Stimulated activated effector memory CD8-positive, alpha-beta T cell treated with anti-CD3 and anti-CD28 coated beads, Interleukin-12 subunit alpha, Interleukin-12 subunit beta, amount 100 ng/mL, for 72 hours (primary cell): ENCODE results near the gene COMMD10.

ENCODE experiments used
- ATAC-seq: fragments of 150-1000 bp; cut with Tn5 transposase; 2 replicates; pipeline ENCODE4 v1.10.0; 2021
- DNase-seq, 2 donors: peaks; one replicate each; pipeline ENCODE4 v3.0.0; 2021 to 2022; ENCODE audit warnings: low spot score in 2 of 2
- H3K27ac Mint-ChIP-seq: one replicate; pipeline ENCODE4 v1.8.0; 2022; ENCODE audit warnings: mild to moderate bottlenecking, mixed read lengths
- H3K36me3 Mint-ChIP-seq: one replicate; pipeline ENCODE4 v1.8.0; 2022; ENCODE audit warnings: mild to moderate bottlenecking, mixed read lengths
- H3K4me1 Mint-ChIP-seq: one replicate; pipeline ENCODE4 v1.8.0; 2022; ENCODE audit warnings: mixed read lengths
- H3K4me3 Mint-ChIP-seq: one replicate; pipeline ENCODE4 v1.8.0; 2022; ENCODE audit warnings: mild to moderate bottlenecking, mixed read lengths
- H3K9me3 Mint-ChIP-seq: one replicate; pipeline ENCODE4 v1.8.0; 2022; ENCODE audit warnings: mixed read lengths

The COMMD10 gene

DNA sequence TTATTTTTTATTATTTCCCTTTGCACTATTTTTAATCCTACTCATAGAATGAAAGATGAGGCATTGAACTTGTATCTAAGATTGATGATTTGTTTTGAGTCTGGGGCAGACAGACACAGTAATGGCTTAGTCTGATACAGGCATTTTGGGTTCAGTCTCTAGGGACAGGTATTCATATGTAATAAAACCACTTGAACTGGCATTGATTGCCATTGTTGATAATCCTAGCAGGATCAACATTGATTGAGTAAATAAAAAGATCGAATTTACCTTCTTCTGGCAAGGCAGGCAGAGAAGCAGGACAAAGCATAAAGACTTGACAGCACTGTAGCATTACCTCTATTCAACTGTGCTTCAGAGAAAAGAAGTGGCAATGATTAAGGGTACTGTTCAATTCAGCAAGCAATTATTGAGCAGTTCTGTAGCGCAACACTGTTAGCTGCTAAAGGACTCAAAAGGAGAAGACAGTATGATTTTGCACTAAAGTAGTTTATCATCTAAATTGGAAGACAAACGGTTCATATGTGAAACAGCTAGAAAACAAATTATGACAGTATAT is 144.4 kb downstream of the COMMD10 start:
- no peak overlapping the region for H3K4me3 Mint-ChIP-seq
- H3K4me1 Mint-ChIP-seq: peaks cover 6% of the 10 kb centered on the region
- no peak for DNase-seq
- no peak for ATAC-seq
- H3K36me3 Mint-ChIP-seq: no peaks in the 10 kb centered on the region
- H3K9me3 Mint-ChIP-seq: no peaks in the 10 kb centered on the region
- no peak overlapping the region for H3K27ac Mint-ChIP-seq

DNA sequence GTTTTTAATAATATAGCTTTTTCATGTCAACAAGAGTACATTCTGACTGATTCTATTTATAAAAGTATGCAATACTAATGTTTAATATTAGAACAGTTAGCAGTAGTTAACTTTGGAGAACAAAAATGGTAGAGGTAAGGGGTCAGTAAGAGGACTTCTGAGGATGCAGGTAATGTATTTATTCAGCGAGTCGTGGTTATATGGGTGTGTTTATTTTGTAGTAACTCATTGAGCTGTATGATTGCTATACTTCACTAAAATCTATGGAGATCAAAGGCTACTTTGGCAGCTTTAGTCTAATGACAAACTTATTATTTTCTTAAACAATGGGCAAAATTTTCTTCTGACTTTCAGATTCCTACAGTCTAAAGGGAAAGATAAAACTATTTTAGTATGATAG is 146.5 kb downstream of the COMMD10 start:
- Mint-ChIP-seq H3K4me1 (no peaks in the 10 kb centered on the region), H3K36me3 (no peaks in the 10 kb centered on the region), H3K27ac (no peak overlapping the region), H3K4me3 (no peak overlapping the region), H3K9me3 (no peaks in the 10 kb centered on the region)
- ATAC-seq: no peak
- no peak for DNase-seq

DNA sequence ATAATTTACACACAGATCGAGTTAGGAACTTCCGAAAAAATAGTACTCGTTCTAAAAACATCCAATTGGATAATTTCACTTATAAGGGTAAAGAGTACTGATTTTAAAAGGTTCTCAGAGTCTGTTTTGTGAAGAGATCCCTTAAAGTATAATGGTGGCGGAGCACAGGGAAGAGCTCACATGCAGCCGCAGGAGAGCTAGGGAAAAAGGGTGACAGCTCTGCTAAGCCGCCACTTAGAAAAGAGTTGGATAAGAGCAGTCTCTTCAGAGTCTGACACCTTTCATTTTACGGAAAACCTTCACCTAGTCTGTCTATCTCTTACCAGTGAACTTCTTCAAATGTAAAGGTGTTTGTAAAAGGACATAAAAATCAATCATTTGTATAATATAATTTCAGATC is 149.9 kb downstream of the COMMD10 start:
- Mint-ChIP-seq H3K36me3 (no peaks in the 10 kb centered on the region), H3K9me3 (no peaks in the 10 kb centered on the region), H3K4me1 (no peaks in the 10 kb centered on the region), H3K4me3 (no peak overlapping the region), H3K27ac (no peak overlapping the region)
- no peak for ATAC-seq
- no peak for DNase-seq

DNA sequence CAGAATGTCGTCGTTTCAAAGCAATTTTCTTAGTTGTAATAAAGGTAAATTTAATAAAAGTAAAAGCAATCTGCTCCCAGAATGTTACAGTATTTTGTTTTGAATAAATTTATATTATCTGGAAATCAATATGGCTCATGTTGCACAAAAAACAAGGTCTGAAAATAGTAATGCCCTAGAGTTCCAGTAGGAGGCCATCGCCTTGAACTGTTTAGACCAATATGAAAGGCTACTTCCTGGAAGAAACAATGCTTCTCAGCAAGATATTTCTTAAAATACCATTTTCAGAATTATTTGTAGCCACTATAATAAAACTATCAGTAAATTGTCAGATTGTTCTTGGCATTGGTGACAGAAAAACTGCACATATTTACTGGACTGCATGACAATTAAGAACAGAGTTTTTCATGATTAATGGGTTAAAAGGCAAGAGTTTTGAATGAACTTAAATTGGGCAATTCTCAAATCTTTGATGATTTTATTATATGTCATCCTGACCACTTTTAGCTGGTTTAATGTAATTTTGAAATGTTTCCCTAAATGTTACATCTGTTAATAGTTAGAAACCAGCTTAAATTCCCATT is 153.2 kb downstream of the COMMD10 start:
- H3K4me3 Mint-ChIP-seq: no peak overlapping the region
- ATAC-seq (no peak), DNase-seq (no peak)
- H3K27ac Mint-ChIP-seq: no peak overlapping the region
- peaks cover 3% of the 10 kb centered on the region for H3K9me3 Mint-ChIP-seq
- peaks cover 6% of the 10 kb centered on the region for H3K4me1 Mint-ChIP-seq
- no peaks in the 10 kb centered on the region for H3K36me3 Mint-ChIP-seq

DNA sequence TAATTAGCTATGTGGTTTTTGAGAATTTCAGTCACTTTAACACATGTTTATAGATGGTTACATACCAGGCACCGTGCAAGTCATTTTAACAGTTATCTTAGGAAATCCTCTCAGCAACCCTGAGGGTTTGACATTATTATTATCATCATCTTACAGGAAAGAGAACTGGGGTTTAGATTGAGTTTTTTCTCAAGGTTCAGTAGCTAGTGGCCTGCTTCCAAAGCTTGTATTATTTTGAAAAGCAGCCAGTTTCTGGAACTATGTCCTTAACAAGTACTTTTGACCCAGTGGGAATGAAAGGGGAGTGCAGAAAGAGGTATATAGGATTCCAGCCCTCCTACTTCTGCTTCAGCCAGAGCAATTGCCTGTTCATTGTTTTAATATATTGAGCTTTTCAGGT is 157.5 kb downstream of the COMMD10 start:
- Mint-ChIP-seq H3K9me3 (peaks cover 12% of the 10 kb centered on the region), H3K27ac (no peak overlapping the region), H3K36me3 (no peaks in the 10 kb centered on the region), H3K4me3 (no peak overlapping the region), H3K4me1 (peaks cover 6% of the 10 kb centered on the region)
- no peak for DNase-seq
- ATAC-seq: no peak

DNA sequence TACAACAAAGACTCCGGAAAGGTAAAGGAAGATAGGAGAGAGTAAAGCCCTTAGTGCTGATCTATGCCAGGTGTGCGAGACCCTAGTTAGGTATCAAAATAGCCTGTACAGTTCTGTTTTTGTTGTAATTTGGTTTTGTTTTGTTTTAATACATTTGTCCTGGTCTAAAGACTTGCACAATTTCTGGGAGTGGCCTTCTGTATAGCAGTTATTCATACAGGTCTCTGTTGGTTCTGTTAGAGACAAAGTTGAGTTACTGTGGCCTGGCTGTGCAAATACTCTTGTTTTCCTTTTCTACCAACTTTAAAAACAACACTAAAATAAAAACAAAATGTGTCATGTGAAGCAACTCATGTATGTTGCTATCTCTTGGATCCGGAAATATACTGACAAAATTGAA is 163.6 kb downstream of the COMMD10 start:
- Mint-ChIP-seq H3K4me1 (no peaks in the 10 kb centered on the region), H3K27ac (no peak overlapping the region), H3K36me3 (no peaks in the 10 kb centered on the region), H3K9me3 (peaks cover 15% of the 10 kb centered on the region), H3K4me3 (no peak overlapping the region)
- DNase-seq (no peak), ATAC-seq (no peak)

DNA sequence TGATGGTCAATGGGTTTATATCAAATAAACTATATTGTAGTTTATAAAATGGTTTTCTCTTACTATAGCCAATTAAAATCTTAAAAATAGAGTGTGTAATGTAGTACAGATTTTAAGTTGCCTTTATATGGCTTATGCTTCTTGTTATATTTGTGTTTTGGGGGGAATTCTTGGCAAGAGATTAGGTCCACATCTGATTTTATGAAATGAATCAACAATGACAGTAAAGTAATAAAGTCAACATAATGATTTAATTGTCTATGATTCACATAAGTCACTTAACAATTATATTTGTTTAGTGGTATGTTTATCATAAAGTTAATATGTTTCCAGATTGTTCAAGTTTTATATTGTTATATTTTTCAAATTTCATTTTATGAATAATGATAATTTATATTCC is 164.8 kb downstream of the COMMD10 start:
- no peak for DNase-seq
- Mint-ChIP-seq H3K27ac (no peak overlapping the region), H3K4me1 (no peaks in the 10 kb centered on the region), H3K4me3 (no peak overlapping the region), H3K9me3 (peaks cover 14% of the 10 kb centered on the region), H3K36me3 (no peaks in the 10 kb centered on the region)
- no peak for ATAC-seq

DNA sequence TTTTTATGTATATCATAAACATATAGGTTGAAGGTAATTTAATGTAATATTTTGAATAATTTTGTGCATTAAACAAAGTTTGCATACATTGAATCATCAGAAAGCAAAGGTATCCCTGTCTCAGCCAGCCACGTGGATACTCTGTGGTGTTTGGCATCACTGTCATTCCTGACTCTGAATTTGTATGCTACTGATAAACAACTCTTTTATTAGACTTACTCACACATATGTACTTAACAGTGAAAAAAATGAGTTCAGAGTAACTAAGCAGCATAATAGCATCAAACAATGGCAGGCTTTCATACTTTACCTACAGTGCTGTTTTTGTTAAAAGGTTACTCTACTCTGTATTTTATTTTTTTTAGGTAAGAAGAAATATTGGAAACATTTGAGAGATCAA is 171.9 kb downstream of the COMMD10 start:
- DNase-seq (no peak), ATAC-seq (no peak)
- no peaks in the 10 kb centered on the region for H3K4me1 Mint-ChIP-seq
- no peak overlapping the region for H3K27ac Mint-ChIP-seq
- peaks cover 4% of the 10 kb centered on the region for H3K9me3 Mint-ChIP-seq
- no peak overlapping the region for H3K4me3 Mint-ChIP-seq
- H3K36me3 Mint-ChIP-seq: no peaks in the 10 kb centered on the region

DNA sequence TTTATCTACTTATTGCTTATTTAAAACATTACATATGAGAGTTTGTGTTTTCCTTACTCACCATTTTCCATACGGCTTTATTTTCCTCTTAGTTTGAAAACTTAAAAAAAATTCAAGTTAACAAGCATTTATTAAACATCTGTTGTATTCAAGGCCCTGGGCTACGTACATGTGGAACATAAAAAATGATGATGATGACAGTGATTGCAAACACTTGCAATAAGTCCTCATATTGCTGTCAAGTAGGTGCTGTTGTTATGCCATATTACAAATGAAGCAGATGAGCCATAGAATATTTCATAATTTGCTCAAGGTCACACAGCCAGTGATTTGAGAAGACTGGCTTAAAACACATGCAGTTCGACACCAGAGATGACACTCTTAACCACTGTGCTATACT is 180.6 kb downstream of the COMMD10 start:
- Mint-ChIP-seq H3K4me3 (no peak overlapping the region), H3K9me3 (peaks cover 6% of the 10 kb centered on the region), H3K27ac (no peak overlapping the region), H3K36me3 (no peaks in the 10 kb centered on the region), H3K4me1 (no peaks in the 10 kb centered on the region)
- DNase-seq: no peak
- ATAC-seq: no peak

DNA sequence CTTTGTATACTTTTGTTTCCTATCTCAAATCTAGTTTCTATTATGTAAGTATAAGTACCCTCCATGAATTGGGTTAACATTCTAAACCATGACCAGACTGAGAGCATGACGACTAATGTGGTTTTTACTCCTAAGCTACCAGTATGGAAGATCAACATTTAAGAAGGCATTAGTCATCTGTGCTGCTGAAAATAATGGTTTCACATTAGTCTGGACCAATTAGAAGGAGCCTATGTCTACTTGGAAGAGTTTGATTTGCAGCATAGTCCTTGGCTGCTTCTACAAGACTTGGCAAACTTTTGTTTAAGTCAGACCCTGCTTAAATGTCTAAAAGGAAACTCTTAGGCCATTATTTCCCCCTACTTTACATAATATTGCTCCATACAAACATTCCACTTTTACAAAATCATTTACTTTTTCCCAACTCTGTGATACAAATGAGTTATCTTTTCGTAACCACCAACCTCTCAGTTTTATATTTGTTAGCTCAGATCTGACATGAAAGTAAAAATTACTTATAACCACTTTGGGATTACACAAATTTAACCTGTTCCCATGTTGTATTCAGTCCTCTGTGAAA is 186.7 kb downstream of the COMMD10 start:
- no peak for ATAC-seq
- Mint-ChIP-seq H3K9me3 (peaks cover 10% of the 10 kb centered on the region), H3K4me3 (no peak overlapping the region), H3K36me3 (no peaks in the 10 kb centered on the region), H3K4me1 (no peaks in the 10 kb centered on the region), H3K27ac (no peak overlapping the region)
- DNase-seq: no peak

DNA sequence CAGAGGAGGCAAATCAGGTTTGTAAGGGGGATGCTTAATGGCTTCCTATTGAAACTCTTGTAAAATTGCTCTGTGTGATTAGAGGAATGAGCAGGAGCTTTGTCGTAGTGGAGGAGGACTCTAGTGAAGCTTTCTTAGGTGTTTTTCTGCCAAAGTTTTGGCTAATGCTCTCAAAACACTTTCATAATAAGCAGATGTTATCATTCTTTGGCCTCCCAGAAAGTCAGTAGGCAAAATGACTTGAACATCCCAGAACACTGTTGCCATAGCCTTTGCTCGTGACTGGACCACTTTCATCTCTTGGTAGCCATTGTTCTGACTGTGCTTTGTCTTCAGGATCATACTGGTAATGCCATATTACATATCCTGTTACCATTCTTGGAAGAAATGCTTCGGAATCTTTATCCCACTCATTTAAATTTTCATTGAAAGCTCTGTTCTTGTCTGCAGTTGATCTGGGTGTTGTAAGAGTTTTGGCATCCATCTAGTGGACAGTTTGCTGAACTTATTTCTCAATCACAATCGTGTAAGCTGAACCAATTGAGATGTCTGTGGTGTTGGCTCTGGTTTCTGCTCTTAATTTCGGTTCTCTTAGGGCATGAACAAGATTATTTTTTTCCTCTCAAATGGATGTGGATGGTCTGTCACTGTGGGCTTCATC is 187.6 kb downstream of the COMMD10 start:
- ATAC-seq (no peak), DNase-seq (no peak)
- Mint-ChIP-seq H3K36me3 (no peaks in the 10 kb centered on the region), H3K4me3 (no peak overlapping the region), H3K4me1 (no peaks in the 10 kb centered on the region), H3K9me3 (peaks cover 13% of the 10 kb centered on the region), H3K27ac (no peak overlapping the region)

DNA sequence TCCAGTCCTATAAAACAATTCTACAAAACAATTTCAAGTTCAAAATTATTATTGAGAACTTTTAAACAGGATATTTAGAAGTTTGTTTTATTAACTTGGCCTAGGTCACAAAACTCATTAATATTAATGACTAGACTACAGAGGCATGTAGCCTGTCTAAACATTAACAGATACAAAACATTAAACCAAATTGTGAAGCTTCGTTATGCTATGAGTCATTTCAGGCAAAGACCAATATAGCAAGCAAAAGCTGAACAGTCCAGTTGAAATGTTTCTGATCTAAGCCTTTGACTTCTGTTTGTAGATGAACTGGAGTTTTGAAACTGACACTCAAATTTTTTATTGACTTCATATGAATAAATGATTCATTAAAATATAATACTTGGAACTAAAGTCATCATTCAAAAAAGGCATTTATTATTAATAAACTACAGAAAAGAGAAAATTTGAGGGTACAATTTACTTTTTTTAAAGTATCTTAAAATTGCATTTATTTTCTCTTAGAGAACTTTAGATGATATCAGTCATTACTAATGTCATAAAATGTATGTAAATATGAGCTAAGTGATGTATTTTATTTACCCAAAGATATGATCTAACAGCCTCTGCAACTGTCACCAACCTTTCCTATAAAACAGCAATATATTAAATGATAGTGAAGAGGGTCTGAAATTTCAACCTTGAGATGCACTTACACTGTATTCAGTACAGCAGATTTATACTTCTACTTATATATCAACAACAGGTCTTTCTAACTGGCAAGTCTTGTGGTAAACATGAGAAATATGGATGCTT is 188.8 kb downstream of the COMMD10 start:
- H3K36me3 Mint-ChIP-seq: no peaks in the 10 kb centered on the region
- H3K4me1 Mint-ChIP-seq: no peaks in the 10 kb centered on the region
- DNase-seq: no peak
- no peak overlapping the region for H3K27ac Mint-ChIP-seq
- H3K9me3 Mint-ChIP-seq: peaks cover 13% of the 10 kb centered on the region
- ATAC-seq: no peak
- H3K4me3 Mint-ChIP-seq: no peak overlapping the region

DNA sequence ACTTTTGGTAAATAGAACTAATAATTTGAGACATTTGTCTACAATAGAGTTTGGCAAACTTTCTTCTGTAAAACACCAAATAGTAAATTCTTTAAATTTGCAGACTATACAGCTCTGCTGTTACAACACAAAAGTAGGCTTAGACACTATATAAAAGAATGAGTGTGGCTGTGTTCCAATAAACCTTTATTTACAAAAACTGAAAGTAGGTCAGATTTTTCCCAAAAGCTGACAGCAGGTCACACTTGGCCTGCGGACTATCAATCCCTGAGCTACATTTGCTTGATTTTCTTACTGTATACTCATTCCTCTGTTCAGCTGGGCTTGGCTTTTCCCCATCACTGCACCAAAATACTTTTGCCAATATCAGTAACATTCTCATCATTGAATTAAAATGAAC is 189.4 kb downstream of the COMMD10 start:
- no peak overlapping the region for H3K4me3 Mint-ChIP-seq

DNA sequence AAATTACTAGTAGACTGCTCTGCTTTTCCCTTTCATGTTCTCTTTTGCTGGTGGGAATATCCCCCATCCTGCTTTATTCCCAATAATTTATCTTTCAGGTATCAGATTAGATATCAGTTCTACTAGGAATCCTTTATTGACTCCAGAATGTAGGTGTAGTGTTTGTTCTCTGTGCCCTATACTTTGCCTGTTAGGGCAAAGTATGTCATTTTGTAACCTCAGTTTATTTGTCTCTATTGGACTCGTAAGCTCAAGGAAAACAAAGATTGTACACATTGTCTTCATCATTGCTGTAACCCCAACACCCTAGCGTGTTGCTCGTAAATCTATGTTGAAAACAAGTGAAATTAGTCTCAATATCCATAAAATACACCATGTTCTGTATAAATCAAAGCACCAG is 190.5 kb downstream of the COMMD10 start:
- Mint-ChIP-seq H3K4me1 (no peaks in the 10 kb centered on the region), H3K27ac (no peak overlapping the region), H3K36me3 (no peaks in the 10 kb centered on the region), H3K9me3 (peaks cover 13% of the 10 kb centered on the region), H3K4me3 (no peak overlapping the region)
- ATAC-seq (no peak), DNase-seq (no peak)

More for the DNA sequence above, 189.4 kb downstream of the COMMD10 start:
- ATAC-seq (no peak), DNase-seq (no peak)
- H3K9me3 Mint-ChIP-seq: peaks cover 13% of the 10 kb centered on the region
- H3K4me1 Mint-ChIP-seq: no peaks in the 10 kb centered on the region
- no peaks in the 10 kb centered on the region for H3K36me3 Mint-ChIP-seq
- H3K27ac Mint-ChIP-seq: no peak overlapping the region

DNA sequence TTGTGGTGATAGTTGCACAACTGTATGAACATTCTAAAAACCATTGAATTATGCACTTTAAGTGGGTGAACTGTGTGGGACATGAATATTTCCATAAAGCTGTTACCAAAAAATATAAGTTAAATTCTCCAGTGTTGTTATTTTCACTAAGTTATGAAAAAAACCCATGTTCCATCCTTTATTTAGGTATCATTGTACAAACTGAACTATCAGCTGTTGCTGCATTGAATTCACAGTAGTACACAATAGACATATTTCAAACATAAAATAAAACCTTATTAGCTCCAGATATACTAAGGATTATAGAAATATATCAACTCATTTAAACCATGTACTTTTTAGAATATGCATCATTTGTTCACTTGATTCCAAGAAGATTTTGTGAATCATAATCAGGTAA is 192.1 kb downstream of the COMMD10 start:
- Mint-ChIP-seq H3K4me3 (no peak overlapping the region), H3K36me3 (no peaks in the 10 kb centered on the region), H3K4me1 (no peaks in the 10 kb centered on the region), H3K9me3 (peaks cover 13% of the 10 kb centered on the region), H3K27ac (no peak overlapping the region)
- no peak for DNase-seq
- ATAC-seq: no peak
